A549 (cell line): Measurements from ENCODE around the gene SRPK2. TPM values are rescaled to one million over a fixed set of nuclear protein-coding genes. Genes with fewer than 3 reads are reported as not detected.

Experiments used
- ATAC-seq, 2 experiments: fragments of 200-7000 bp in 1 of 2; fragments of >200 bp in 1 of 2; cut with Nextera tagmentation in 1 of 2; cut with Tn5 transposase in 1 of 2; 3 replicates each; pipeline versions ENCODE4 v1.8.0 to v1.9.1; 2018 to 2020; ENCODE audit warnings: mild to moderate bottlenecking in 1 of 2, moderate library complexity in 1 of 2
- CTCF ChIA-PET: fragments of 300-600 bp; sonication (Branson Sonifier 250); formaldehyde crosslinking; extraction: SDS; loops from one replicate; lab custom pipeline; 2021; ENCODE audit warnings: antibody characterized with exemption, inconsistent platforms; lab: Yijun Ruan, JAX
- POLR2A ChIA-PET: fragments of 350-600 bp; formaldehyde crosslinking; extraction: SDS; loops from one replicate; lab custom pipeline; 2021; ENCODE audit warnings: antibody characterized with exemption, inconsistent platforms; lab: Yijun Ruan, JAX
- DNase-seq, 2 experiments: peaks; one replicate each; pipeline versions ENCODE4 v3.0.0 to v3.0.0-alpha.2; 2011 to 2016; ENCODE audit warnings: low read depth in 1 of 2, low spot score in 1 of 2
- FAIRE-seq: peaks from 2 replicates; lab custom pipeline; 2011; peaks lifted over from hg19 to GRCh38; lab: Jason Lieb, UNC
- H3K27ac ChIP-seq, 2 experiments: fragments of >200 bp; sonication (Bioruptor Twin); formaldehyde crosslinking; 3 replicates each; pipeline ENCODE4 v1.5.1; 2016 to 2017
- H3K4me1 ChIP-seq: fragments of >200 bp; sonication (Bioruptor Twin); formaldehyde crosslinking; 3 replicates; pipeline ENCODE4 v1.6.1; 2016
- H3K4me2 ChIP-seq: fragments of >200 bp; sonication (Bioruptor Twin); formaldehyde crosslinking; 3 replicates; pipeline ENCODE4 v1.6.1; 2016
- H3K4me3 ChIP-seq: fragments of >200 bp; sonication (Bioruptor Twin); formaldehyde crosslinking; 3 replicates; pipeline ENCODE4 v1.5.1; 2016
- H3K9me3 ChIP-seq: fragments of >200 bp; sonication (Bioruptor Twin); formaldehyde crosslinking; 3 replicates; pipeline ENCODE4 v1.6.1; 2016
- CBX8 ChIP-seq: fragments of 200-600 bp; sonication (generic); IDR thresholded peaks from 2 replicates; pipeline ENCODE4 v1.6.1; 2016
- CHD4 ChIP-seq: fragments of 200-600 bp; sonication (generic); IDR thresholded peaks from 2 replicates; pipeline ENCODE4 v1.6.1; 2016; ENCODE audit warnings: antibody characterized with exemption, mild to moderate bottlenecking, borderline replicate concordance
- EHF ChIP-seq: fragments of 250-450 bp; sonication (Bioruptor Pico); IDR thresholded peaks from 2 replicates; pipeline ENCODE4 v1.5.0; 2020; ENCODE audit warnings: mild to moderate bottlenecking
- EP300 ChIP-seq, 2 experiments: fragments of >200 bp; sonication (Bioruptor Twin); formaldehyde crosslinking; IDR thresholded peaks; 2 replicates in 1 of 2; 3 replicates in 1 of 2; pipeline ENCODE4 v1.6.1; 2016 to 2017
- FOSL2 ChIP-seq, 2 experiments: fragments of 450-650 bp in 1 of 2; fragments of >200 bp in 1 of 2; sonication (Bioruptor Twin) in 1 of 2; formaldehyde crosslinking; IDR thresholded peaks; 2 replicates each; pipeline versions ENCODE4 v1.5.0 to v1.6.1; 2016 to 2020; ENCODE audit warnings: mild to moderate bottlenecking in 1 of 2, moderate library complexity in 1 of 2
- FOXS1 ChIP-seq: fragments of 250-450 bp; sonication (Bioruptor Pico); IDR thresholded peaks from 2 replicates; pipeline ENCODE4 v1.5.0; 2020; ENCODE audit warnings: mild to moderate bottlenecking, moderate library complexity
- HDAC2 ChIP-seq: fragments of 200-600 bp; sonication (generic); IDR thresholded peaks from 2 replicates; pipeline ENCODE4 v1.6.1; 2016
- HOXB13 ChIP-seq: fragments of 250-450 bp; sonication (Bioruptor Pico); IDR thresholded peaks from 2 replicates; pipeline ENCODE4 v1.5.0; 2020; ENCODE audit warnings: low read depth, mild to moderate bottlenecking, moderate library complexity
- JUN ChIP-seq, 2 experiments: fragments of >200 bp; sonication (Bioruptor Twin); formaldehyde crosslinking; IDR thresholded peaks; 2 replicates in 1 of 2; 3 replicates in 1 of 2; pipeline ENCODE4 v1.6.1; 2016 to 2017
- KDM1A ChIP-seq: fragments of 200-600 bp; sonication (generic); IDR thresholded peaks from 2 replicates; pipeline ENCODE4 v1.6.1; 2016; ENCODE audit warnings: low read depth, mild to moderate bottlenecking
- MAFK ChIP-seq: fragments of 450-650 bp; IDR thresholded peaks from 2 replicates; pipeline ENCODE4 v1.6.1; 2014; ENCODE audit not compliant: partially characterized antibody
- NPAS2 ChIP-seq: fragments of 250-450 bp; sonication (Bioruptor Pico); IDR thresholded peaks from 2 replicates; pipeline ENCODE4 v1.8.0; 2022; ENCODE audit warnings: mild to moderate bottlenecking, moderate library complexity, borderline replicate concordance
- RARB ChIP-seq: fragments of 250-450 bp; sonication (Bioruptor Pico); IDR thresholded peaks from 2 replicates; pipeline ENCODE4 v1.8.0; 2021; ENCODE audit warnings: mild to moderate bottlenecking, moderate library complexity
- RCOR1 ChIP-seq: fragments of 150-350 bp; IDR thresholded peaks from 2 replicates; pipeline ENCODE4 v1.6.1; 2014; ENCODE audit warnings: antibody characterized with exemption, low read length, low read depth
- SREBF2 ChIP-seq: fragments of 450-650 bp; IDR thresholded peaks from 2 replicates; pipeline ENCODE4 v1.6.1; 2014; ENCODE audit warnings: mild to moderate bottlenecking, moderate library complexity
- TFCP2L1 ChIP-seq: fragments of 250-450 bp; sonication (Bioruptor Pico); IDR thresholded peaks from 2 replicates; pipeline ENCODE4 v1.5.0; 2021; ENCODE audit warnings: mild to moderate bottlenecking
- ZC3H11A ChIP-seq: fragments of 450-650 bp; IDR thresholded peaks from 2 replicates; pipeline ENCODE4 v1.6.1; 2014; ENCODE audit warnings: antibody characterized with exemption, mild to moderate bottlenecking
- ZFP36 ChIP-seq: fragments of 450-650 bp; IDR thresholded peaks from 2 replicates; pipeline ENCODE4 v1.6.1; 2014; ENCODE audit warnings: borderline replicate concordance; ENCODE audit not compliant: partially characterized antibody
- ZNF302 ChIP-seq: fragments of 250-450 bp; sonication (Bioruptor Pico); IDR thresholded peaks from 2 replicates; pipeline ENCODE4 v1.9.0; 2021; ENCODE audit warnings: inconsistent platforms, mild to moderate bottlenecking, moderate library complexity
- WGBS: methylation state at CpG from one replicate; pipeline ENCODE4 v1.1.6; 2017; ENCODE audit errors: missing lambda C conversion rate; 5-methylcytosine and 5-hydroxymethylcytosine counted together
- polyA plus RNA-seq, 4 experiments: library from polyadenylated mRNA; depleted of rRNA in 3 of 4; stranded (reverse); fragments of >200 nt; fragmentation: RNase III in 1 of 4; extraction: RNeasy Plus Mini Kit Qiagen cat#74134 plus additional on column Dnase treatment in 1 of 4; gene quantifications; 2 replicates in 3 of 4; 3 replicates in 1 of 4; pipeline ENCODE4 v1.2.3, GENCODE V29; 2011 to 2017
- TF ChIP-seq, protein P1 (sequence below): fragments of 150-350 bp; IDR thresholded peaks from 2 replicates; pipeline ENCODE4 v1.6.1; 2014; ENCODE audit warnings: low read depth, mild to moderate bottlenecking, low read length
- TF ChIP-seq, protein P2 (sequence below): fragments of 250-450 bp; sonication (Bioruptor Pico); IDR thresholded peaks from 2 replicates; pipeline ENCODE4 v1.5.0; 2020; ENCODE audit warnings: low read depth, mild to moderate bottlenecking, moderate library complexity
- TF ChIP-seq, protein P3 (sequence below): fragments of 250-450 bp; sonication (Bioruptor Pico); IDR thresholded peaks from 2 replicates; pipeline ENCODE4 v1.5.0; 2021; ENCODE audit warnings: mild to moderate bottlenecking, moderate library complexity, borderline replicate concordance
- TF ChIP-seq, protein P4 (sequence below): IDR thresholded peaks from 2 replicates; pipeline ENCODE4 v1.6.1; 2012; ENCODE audit warnings: low read depth, borderline replicate concordance
- TF ChIP-seq, protein P5 (sequence below): fragments of >200 bp; sonication (Bioruptor Twin); formaldehyde crosslinking; IDR thresholded peaks from 2 replicates; pipeline ENCODE4 v1.6.1; 2016

Gene SRPK2
- polyA plus RNA-seq, 2 of the 4 experiments (the other 2 are of a cell fraction), result 23.0 to 30.9 TPM

DNA sequence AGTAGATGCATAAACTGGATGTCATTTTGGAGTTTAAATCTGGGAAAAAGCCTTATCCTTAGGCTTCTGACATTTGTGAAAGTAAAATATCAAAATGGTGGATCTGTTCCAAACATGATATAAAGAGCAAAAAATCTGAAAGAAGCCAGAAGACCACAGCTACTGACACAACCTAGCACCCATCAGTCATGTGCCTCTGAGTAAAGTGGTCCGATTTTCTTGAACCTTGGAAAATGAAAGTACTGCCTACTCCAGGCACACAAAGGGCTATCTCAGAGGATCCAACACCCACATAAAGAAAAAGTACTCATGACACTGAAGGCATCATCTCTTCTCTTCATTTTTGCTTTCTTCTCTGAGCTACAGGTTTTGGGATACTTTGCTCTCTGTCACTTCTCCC is 224.0 kb downstream of the SRPK2 start:
- ChIA-PET POLR2A (no interaction called here), CTCF (interaction anchor here (1.0 kb wide), 1 partner anchor 19 kb away, joined by 3 read pairs; no protein-coding TSS in a partner anchor)
- no peak overlapping the region for H3K4me2 ChIP-seq
- no peaks in the 10 kb centered on the region for H3K4me1 ChIP-seq
- ATAC-seq (no peak), DNase-seq (no peak), FAIRE-seq (no peak)
- TF ChIP-seq, protein P1, sequence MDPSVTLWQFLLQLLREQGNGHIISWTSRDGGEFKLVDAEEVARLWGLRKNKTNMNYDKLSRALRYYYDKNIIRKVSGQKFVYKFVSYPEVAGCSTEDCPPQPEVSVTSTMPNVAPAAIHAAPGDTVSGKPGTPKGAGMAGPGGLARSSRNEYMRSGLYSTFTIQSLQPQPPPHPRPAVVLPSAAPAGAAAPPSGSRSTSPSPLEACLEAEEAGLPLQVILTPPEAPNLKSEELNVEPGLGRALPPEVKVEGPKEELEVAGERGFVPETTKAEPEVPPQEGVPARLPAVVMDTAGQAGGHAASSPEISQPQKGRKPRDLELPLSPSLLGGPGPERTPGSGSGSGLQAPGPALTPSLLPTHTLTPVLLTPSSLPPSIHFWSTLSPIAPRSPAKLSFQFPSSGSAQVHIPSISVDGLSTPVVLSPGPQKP, result no peak
- TF ChIP-seq ZC3H11A (no peak), JUN (IDR thresholded peaks at IDR 0.05) (no peak), TFCP2L1 (no peak), CBX8 (no peak), HDAC2 (no peak), HOXB13 (CRISPR knock-in tag) (no peak)
- no peak overlapping the region for H3K27ac ChIP-seq
- no peaks in the 10 kb centered on the region for H3K9me3 ChIP-seq
- WGBS, result 81% methylated on average over 1 of the region's 1 CpG
- H3K4me3 ChIP-seq, result no peak overlapping the region

DNA sequence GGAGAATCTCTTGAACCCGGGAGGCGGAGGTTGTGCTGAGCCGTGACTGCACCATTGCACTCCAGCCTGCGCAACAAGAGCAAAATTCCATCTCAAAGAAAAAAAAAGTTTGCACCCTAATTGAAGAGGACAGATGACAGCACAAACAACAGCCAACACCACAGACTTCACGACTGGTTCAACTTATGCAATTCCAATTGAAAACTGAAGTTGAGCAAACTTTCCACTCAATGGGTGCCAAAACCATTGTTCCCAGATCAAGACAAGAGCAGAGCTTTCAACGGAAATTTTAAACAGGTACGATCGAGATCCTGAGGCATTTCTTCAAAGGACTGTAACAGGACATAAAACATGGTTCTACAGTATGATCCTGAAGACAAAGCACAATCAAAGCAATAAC is 225.0 kb downstream of the SRPK2 start:
- TF ChIP-seq JUN (IDR thresholded peaks at IDR 0.05), result no peak
- no peak for TF ChIP-seq ZFP36
- TF ChIP-seq, protein P1, result no peak
- TF ChIP-seq MAFK, result no peak
- Histone ChIP-seq H3K4me1 (no peaks in the 10 kb centered on the region), H3K4me3 (no peak overlapping the region), H3K27ac (no peak overlapping the region), H3K4me2 (no peak overlapping the region), H3K9me3 (no peaks in the 10 kb centered on the region)
- 94% methylated on average over 8 of the region's 8 CpGs for WGBS
- ATAC-seq, result no peak
- ChIA-PET POLR2A (no interaction called here), CTCF (no interaction called here)
- DNase-seq, result no peak
- FAIRE-seq, result no peak

DNA sequence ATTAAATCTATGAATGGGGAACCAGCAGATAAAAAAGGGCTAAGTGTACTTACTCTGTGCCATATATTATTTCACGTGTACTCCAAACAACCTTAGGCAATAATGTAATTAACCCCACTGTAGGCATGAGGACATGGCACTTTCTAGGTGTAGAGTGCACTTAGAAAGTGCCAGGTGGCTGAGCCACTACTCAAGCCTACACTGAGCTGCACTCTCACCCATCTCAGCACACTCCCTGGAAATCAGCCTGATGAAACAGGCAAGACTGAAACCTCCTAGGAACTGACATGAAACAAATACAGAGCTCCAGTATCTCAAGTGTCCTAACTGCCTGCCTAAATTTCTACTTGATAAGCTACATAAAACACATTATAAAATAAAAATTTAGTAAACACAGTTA is 227.4 kb downstream of the SRPK2 start:
- POLR2A ChIA-PET, result no interaction called here
- WGBS, result 93% methylated on average over 1 of the region's 1 CpG
- H3K9me3 ChIP-seq, result no peaks in the 10 kb centered on the region
- DNase-seq (no peak), ATAC-seq (no peak), FAIRE-seq (no peak)
- no peaks in the 10 kb centered on the region for H3K4me1 ChIP-seq
- H3K4me3 ChIP-seq, result no peak overlapping the region
- TF ChIP-seq, protein P2, sequence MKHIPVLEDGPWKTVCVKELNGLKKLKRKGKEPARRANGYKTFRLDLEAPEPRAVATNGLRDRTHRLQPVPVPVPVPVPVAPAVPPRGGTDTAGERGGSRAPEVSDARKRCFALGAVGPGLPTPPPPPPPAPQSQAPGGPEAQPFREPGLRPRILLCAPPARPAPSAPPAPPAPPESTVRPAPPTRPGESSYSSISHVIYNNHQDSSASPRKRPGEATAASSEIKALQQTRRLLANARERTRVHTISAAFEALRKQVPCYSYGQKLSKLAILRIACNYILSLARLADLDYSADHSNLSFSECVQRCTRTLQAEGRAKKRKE (CRISPR knock-in tag), result no peak
- TF ChIP-seq ZNF302 (CRISPR knock-in tag) (no peak), ZC3H11A (no peak), FOXS1 (CRISPR knock-in tag) (no peak)
- TF ChIP-seq, protein P3, sequence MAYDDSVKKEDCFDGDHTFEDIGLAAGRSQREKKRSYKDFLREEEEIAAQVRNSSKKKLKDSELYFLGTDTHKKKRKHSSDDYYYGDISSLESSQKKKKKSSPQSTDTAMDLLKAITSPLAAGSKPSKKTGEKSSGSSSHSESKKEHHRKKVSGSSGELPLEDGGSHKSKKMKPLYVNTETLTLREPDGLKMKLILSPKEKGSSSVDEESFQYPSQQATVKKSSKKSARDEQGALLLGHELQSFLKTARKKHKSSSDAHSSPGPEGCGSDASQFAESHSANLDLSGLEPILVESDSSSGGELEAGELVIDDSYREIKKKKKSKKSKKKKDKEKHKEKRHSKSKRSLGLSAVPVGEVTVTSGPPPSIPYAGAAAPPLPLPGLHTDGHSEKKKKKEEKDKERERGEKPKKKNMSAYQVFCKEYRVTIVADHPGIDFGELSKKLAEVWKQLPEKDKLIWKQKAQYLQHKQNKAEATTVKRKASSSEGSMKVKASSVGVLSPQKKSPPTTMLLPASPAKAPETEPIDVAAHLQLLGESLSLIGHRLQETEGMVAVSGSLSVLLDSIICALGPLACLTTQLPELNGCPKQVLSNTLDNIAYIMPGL, result no peak
- CTCF ChIA-PET, result no interaction called here
- H3K4me2 ChIP-seq, result no peak overlapping the region
- no peak overlapping the region for H3K27ac ChIP-seq

DNA sequence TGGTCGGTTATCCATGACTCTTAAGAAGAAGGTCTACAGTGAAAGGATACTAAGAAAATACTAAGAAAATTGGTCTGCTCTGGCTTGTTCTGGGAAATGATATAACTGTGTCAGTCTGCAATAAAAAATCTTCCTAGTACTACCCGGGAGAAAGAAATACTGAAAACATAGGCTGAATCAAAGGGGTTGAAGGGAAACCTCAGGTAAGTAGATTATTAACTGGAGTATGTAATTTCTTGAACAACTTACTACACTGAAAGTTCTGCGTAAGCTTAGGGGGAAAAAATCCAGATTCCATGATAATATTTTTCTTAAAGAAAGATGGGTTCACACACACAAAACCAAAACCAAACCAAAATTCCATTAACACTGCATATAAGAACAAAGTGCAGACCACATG is 231.4 kb downstream of the SRPK2 start:
- TF ChIP-seq EP300 (IDR thresholded peaks at IDR 0.05) (no peak), HDAC2 (no peak), EHF (CRISPR knock-in tag) (no peak), ZFP36 (no peak), FOSL2 (IDR thresholded peaks at IDR 0.05) (no peak), FOSL2 (CRISPR knock-in tag; IDR thresholded peaks at IDR 0.05) (no peak), KDM1A (no peak), RCOR1 (no peak), RARB (CRISPR knock-in tag) (no peak), NPAS2 (CRISPR knock-in tag) (no peak), HOXB13 (CRISPR knock-in tag) (no peak), SREBF2 (no peak), CHD4 (no peak), ZC3H11A (no peak)
- TF ChIP-seq, protein P4, sequence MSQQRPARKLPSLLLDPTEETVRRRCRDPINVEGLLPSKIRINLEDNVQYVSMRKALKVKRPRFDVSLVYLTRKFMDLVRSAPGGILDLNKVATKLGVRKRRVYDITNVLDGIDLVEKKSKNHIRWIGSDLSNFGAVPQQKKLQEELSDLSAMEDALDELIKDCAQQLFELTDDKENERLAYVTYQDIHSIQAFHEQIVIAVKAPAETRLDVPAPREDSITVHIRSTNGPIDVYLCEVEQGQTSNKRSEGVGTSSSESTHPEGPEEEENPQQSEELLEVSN, result no peak
- TF ChIP-seq, protein P5, sequence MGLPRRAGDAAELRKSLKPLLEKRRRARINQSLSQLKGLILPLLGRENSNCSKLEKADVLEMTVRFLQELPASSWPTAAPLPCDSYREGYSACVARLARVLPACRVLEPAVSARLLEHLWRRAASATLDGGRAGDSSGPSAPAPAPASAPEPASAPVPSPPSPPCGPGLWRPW, result no peak
- ATAC-seq, result no peak
- DNase-seq, result no peak
- ChIA-PET POLR2A (no interaction called here), CTCF (interaction anchor here (0.6 to 1.3 kb wide), 2 partner anchors 14 to 603 kb away, joined by 3 to 5 read pairs; no protein-coding TSS in a partner anchor)
- no peak overlapping the region for H3K27ac ChIP-seq
- no peak overlapping the region for H3K4me2 ChIP-seq
- FAIRE-seq, result no peak
- WGBS, result 96% methylated on average over 3 of the region's 3 CpGs
- H3K4me1 ChIP-seq, result no peaks in the 10 kb centered on the region
- H3K4me3 ChIP-seq, result no peak overlapping the region
- no peaks in the 10 kb centered on the region for H3K9me3 ChIP-seq
